ENCODE measurements around the gene GBP5. TPM values are rescaled to one million over a fixed set of nuclear protein-coding genes. Genes with fewer than 3 reads are reported as not detected.

Gene GBP5
- total and polyA plus RNA-seq, 2 of the 4 experiments (the other 2 are of a cell fraction), result not detected

- POLR2A ChIA-PET (ENCODE audit: unreplicated experiment), result no interaction called here
- no peak overlapping the region for H3K14ac ChIP-seq (replicated peaks; ENCODE audit: low read depth, low read length)
Observed at GRCh38 chr1:89322402-89322801, 49.7 kb upstream of the GBP5 start.

More at GRCh38 chr1:89322402-89322801, 49.7 kb upstream of the GBP5 start:
- no peaks in the 10 kb centered on the region for H4K20me1 ChIP-seq (ENCODE audit: insufficient read depth, low read length)
- no peaks in the 10 kb centered on the region for H3K9me3 ChIP-seq (ENCODE audit: control insufficient read depth, insufficient read depth, low read length)
- no peak overlapping the region for H3K9ac ChIP-seq (ENCODE audit: low read depth, low read length)
- H2AFZ ChIP-seq (replicated peaks; ENCODE audit: low read length, poor library complexity), result no peak overlapping the region
- no peak overlapping the region for H2BK5ac ChIP-seq (ENCODE audit: low read depth, low read length, poor library complexity, severe bottlenecking)
- H3K36me3 ChIP-seq (ENCODE audit: control insufficient read depth, insufficient read depth, low read length), result no peaks in the 10 kb centered on the region
- H3K18ac ChIP-seq (ENCODE audit: low read depth, low read length), result no peak overlapping the region
- H3K4me2 ChIP-seq (ENCODE audit: low read depth, low read length), result no peak overlapping the region
- dilution Hi-C loops (cut with HindIII; ENCODE audit: low sequenced_read_pairs, unreplicated experiment) (no loop called here), intact Hi-C loops (cut with micrococcal nuclease) (no loop called here), in situ Hi-C loops (cut with MboI; ENCODE audit: low sequenced_read_pairs) (no loop called here)
- H3K56ac ChIP-seq (ENCODE audit: extremely low read depth, insufficient read depth, low read length), result no peak overlapping the region
- H2BK20ac ChIP-seq (ENCODE audit: low read depth, low read length), result no peak overlapping the region
- no CpG with 5 or more reads among the region's 1 CpG for WGBS, 2 experiments (ENCODE audit: extremely low coverage in 2 of 2, insufficient read length in 1 of 2)
- no peak overlapping the region for H2BK120ac ChIP-seq (ENCODE audit: low read depth, low read length)
- no peak for DNase-seq
- H2BK15ac ChIP-seq (ENCODE audit: low read depth, low read length), result no peak overlapping the region
- H2AK5ac ChIP-seq (ENCODE audit: low read depth, low read length), result no peak overlapping the region
- no peaks in the 10 kb centered on the region for H3K27me3 ChIP-seq (ENCODE audit: control insufficient read depth, insufficient read depth, low read length)
- H3K9me1 ChIP-seq (ENCODE audit: insufficient read depth, low read length), result no peaks in the 10 kb centered on the region
- H3K27ac ChIP-seq (ENCODE audit: insufficient read depth, low read length), result no peak overlapping the region
- no peak overlapping the region for H4K5ac ChIP-seq (ENCODE audit: low read depth, low read length)
- no peak overlapping the region for H4K91ac ChIP-seq (ENCODE audit: insufficient read depth, low read depth, low read length)
- no TSS peak for BruUV-seq (replicated peaks)
- H3K23ac ChIP-seq (ENCODE audit: low read depth, low read length), result no peak overlapping the region
- no peak overlapping the region for H3K4me3 ChIP-seq (ENCODE audit: insufficient read depth, low read depth, low read length)
- ATAC-seq (ENCODE audit: low read depth), result no peak
- H3K79me1 ChIP-seq (ENCODE audit: low read depth in 1 of 2, low read length in 2 of 2), result no peaks in the 10 kb centered on the region
- H2AK9ac ChIP-seq (replicated peaks; ENCODE audit: low read depth, low read length, poor library complexity), result no peak overlapping the region
- CTCF ChIA-PET, result no interaction called here
- H4K8ac ChIP-seq (ENCODE audit: low read depth in 2 of 2, low read length in 2 of 2), result no peak overlapping the region
- H3K4me1 ChIP-seq (ENCODE audit: control insufficient read depth, insufficient read depth, low read length), result no peaks in the 10 kb centered on the region
- no peak for TF ChIP-seq RCOR1 (IDR thresholded peaks at IDR 0.05; ENCODE audit: insufficient replicate concordance, low read length)
- TF ChIP-seq NFE2L2 (IDR thresholded peaks at IDR 0.05; ENCODE audit: low read depth, low read length), result no peak
- TF ChIP-seq SMC3 (IDR thresholded peaks at IDR 0.05; ENCODE audit: low read depth, low read length), result no peak
- no peak for TF ChIP-seq CEBPB (IDR thresholded peaks at IDR 0.05; ENCODE audit: low read depth, low read length)
- no peak for TF ChIP-seq FOS (IDR thresholded peaks at IDR 0.05; ENCODE audit: low read depth, low read length)
- TF ChIP-seq POLR2A (IDR thresholded peaks at IDR 0.05; ENCODE audit: low read depth, low read length), result no peak
- no peak for TF ChIP-seq USF2 (IDR thresholded peaks at IDR 0.05; ENCODE audit: low read depth, low read length)
- no peak for TF ChIP-seq RAD21 (IDR thresholded peaks at IDR 0.05; ENCODE audit: low read length)
- TF ChIP-seq, protein P1, sequence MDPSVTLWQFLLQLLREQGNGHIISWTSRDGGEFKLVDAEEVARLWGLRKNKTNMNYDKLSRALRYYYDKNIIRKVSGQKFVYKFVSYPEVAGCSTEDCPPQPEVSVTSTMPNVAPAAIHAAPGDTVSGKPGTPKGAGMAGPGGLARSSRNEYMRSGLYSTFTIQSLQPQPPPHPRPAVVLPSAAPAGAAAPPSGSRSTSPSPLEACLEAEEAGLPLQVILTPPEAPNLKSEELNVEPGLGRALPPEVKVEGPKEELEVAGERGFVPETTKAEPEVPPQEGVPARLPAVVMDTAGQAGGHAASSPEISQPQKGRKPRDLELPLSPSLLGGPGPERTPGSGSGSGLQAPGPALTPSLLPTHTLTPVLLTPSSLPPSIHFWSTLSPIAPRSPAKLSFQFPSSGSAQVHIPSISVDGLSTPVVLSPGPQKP (IDR thresholded peaks at IDR 0.05; ENCODE audit: borderline replicate concordance, low read depth, low read length), result no peak
- TF ChIP-seq BHLHE40 (IDR thresholded peaks at IDR 0.05; ENCODE audit: low read depth, low read length), result no peak
- TF ChIP-seq RFX5 (IDR thresholded peaks at IDR 0.05; ENCODE audit: low read depth, low read length), result no peak
- no peak for TF ChIP-seq MAFK (IDR thresholded peaks at IDR 0.05; ENCODE audit: low read depth, low read length)
- TF ChIP-seq MXI1 (IDR thresholded peaks at IDR 0.05; ENCODE audit: borderline replicate concordance, low read depth, low read length), result no peak
- H3K4ac ChIP-seq (ENCODE audit: low read depth, low read length), result no peak overlapping the region

Data from IMR-90 (cell line).